Pulmonary artery endothelial cell (primary cell): ENCODE results near the gene SKP2. TPM values are rescaled to one million over a fixed set of nuclear protein-coding genes. Genes with fewer than 3 reads are reported as not detected.
A peak's percentile ranks its signal among the peaks of the same experiment; 100 is the strongest.
"Not testable (repeated sequence)": the region's sequence is repeated elsewhere in the genome, so short reads cannot be mapped to it uniquely, and the experiment has no call there.

Source experiments
- DNase-seq: peaks from one replicate; pipeline ENCODE4 v3.0.0-alpha.2; 2011; ENCODE audit warnings: low read depth, low spot score
- total RNA-seq: library from RNA; depleted of rRNA; stranded (reverse); fragments of >200 nt; gene quantifications from 2 replicates; pipeline ENCODE4 v1.2.3, GENCODE V29; 2014

The SKP2 gene
- total RNA-seq, 1 donor from 2014 or later = 23.9 TPM

DNA sequence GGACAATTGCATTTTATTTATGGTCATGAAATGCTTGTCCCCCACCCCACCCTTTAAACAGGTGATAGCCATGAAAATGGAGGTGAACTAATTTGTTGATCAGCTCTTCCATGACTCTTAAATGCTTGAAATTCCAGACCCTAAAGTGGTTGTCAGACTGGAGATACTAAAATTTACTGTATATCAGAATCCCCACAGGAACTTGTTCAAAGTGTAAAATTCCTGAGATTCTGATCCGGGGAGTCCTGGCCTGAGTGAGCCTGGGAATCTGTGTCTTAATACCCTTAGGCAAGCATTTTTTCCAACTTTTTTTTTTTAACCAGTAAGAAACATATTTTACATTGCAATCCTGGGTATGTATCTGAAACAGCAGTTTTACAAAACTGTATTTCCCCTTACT is 4.7 kb downstream of the SKP2 start:
- DNase-seq = no peak

DNA sequence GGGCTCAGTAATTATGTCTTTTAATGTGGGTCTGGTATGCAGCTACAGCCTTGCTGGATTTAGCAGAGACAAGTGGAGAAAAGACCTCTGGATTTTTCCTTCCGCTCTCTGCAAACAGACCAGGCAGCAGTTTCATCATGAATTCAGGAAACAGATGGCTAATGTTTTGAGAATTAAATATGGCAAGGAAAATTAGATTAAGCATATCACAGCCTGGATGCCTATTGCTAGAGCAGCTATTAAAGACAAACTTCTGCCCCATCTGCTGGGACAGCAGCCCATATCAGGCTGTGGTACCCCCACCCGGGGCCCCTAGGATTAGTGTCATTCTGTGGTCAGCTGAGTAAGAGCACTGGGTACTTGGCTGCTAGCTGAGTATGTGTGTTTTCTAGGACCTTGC is 6.2 kb downstream of the SKP2 start:
- DNase-seq = no peak

DNA sequence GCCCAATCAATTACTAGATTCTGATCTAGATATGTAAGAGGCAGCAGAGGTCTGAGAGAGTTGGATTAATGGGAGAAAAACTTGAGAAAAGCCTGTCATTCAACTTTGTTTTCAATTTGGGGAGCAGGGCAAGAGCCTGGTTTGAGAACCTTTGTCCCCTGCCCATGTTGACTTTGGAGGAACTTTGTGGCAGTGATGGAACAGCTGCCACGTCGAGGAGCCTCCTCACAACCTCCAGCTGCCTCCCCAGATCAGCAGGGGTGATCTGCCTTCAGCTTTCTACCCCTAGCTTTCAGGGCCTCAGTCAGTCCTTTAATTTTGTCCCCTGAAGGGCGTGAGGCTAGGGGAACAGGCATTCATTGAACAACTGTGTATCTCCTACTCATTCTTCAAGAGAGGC is 8.7 kb downstream of the SKP2 start:
- no peak for DNase-seq

GRCh38 chr5:36161361-36161760 is 9.4 kb downstream of the SKP2 start:
- no peak for DNase-seq

GRCh38 chr5:36162810-36163486 is 11.0 kb downstream of the SKP2 start:
- no peak for DNase-seq

DNA sequence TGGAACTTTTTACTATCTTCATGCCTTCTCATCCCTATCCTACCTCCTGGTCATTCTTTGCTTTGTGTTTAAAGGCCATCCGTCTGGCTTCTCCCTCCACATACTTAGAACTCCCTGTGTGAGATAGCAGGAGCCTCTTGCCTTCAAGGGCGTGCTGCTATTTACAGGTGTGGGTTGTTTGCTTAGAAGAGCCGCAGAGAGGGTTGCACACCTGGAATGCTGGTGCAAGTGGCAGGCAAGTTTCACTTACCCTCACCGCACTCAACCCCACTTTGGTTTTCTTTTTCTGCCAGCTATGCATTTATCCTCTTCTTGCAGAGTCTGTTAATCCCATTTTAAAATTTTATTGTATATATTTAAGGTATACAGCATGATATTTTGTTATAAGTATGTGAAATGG is 12.6 kb downstream of the SKP2 start:
- no peak for DNase-seq

- no peak for DNase-seq
Measured at GRCh38 chr5:36168737-36169136, 16.8 kb downstream of the SKP2 start.

GRCh38 chr5:36170832-36171424 is 19.0 kb downstream of the SKP2 start:
- DNase-seq = no peak

- no peak for DNase-seq
Measured at GRCh38 chr5:36172599-36172998, 20.7 kb downstream of the SKP2 start.

DNA sequence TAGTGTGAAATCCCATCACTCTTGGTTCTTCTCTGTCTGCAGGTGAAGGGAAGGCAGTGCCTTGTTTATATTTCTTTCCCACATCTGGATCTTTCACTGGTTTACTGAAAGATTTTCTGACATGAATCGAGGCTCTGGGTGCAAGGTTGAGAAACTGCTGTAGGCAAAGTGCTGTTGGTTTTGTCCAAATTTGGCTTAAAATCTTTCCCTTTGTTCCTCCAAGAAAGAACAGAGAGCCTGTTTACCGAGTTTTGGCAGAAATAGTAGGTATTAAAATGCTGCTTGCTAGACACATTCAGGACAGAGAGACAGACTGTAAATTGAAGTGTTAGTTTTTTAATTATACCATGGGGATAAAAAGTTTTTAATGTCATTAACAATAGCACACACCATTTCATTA is 21.5 kb downstream of the SKP2 start:
- no peak for DNase-seq

GRCh38 chr5:36174119-36174518 is 22.2 kb downstream of the SKP2 start:
- no peak for DNase-seq

- no peak for DNase-seq
Measured at GRCh38 chr5:36175043-36175442, 23.1 kb downstream of the SKP2 start.

DNA sequence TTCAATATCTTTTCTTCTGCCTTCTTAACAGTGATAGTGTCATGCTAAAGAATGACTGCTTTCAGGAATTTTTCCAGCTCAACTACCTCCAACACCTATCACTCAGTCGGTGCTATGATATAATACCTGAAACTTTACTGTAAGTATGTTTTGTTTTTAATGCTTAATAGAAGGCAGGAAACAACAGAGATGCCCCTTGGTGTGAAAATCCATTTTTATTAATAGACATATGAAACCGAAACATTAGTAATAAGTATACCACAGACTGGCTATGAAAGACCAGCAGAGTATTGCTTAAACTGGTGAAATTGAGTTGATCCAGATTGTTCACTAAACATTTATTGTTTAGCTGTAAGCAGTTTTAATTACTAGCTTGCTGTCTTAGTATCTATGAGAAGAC is 25.2 kb downstream of the SKP2 start:
- DNase-seq = no peak

DNA sequence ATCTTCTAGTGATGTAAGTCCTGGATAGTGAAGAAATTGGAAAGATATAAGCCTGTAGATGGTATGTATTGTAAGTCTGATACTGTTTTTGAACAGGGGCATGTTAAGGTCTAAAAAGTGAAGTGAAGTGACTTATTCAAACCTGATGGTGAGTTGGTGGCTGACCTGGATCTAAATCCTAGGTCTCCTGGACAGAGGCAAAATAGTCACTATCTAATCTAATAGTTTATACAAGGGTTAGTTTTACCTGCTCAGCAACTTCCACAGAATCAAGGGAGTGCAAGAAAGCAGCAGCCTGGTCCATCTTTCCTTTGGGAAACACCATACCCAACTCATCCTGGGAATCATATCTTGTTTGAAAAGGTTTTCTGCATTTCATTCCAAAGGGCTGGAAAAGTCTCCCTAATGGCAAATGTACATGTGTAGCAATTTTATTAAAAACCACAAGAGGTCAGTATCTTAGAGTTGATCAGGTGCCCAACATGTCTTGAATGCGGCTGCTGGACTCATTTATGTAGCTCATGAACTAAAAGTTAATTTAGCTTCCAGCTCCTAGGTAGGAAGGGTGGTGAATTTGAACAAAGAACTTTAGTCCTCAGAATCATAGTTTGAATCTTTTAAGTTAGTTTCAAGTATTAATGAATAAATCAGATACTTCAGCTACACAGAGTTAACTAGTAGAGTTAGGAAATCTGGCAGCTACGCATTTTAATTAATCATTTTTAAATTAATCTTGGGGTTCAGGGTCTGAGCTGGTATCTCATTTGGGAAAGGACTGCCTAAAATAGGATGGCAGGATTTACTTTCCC is 26.0 kb downstream of the SKP2 start:
- DNase-seq = peak; percentile 10

- no peak for DNase-seq
Measured at GRCh38 chr5:36178524-36178890, 26.6 kb downstream of the SKP2 start.

- DNase-seq = no peak
Measured at GRCh38 chr5:36179950-36180349, 28.0 kb downstream of the SKP2 start.

DNA sequence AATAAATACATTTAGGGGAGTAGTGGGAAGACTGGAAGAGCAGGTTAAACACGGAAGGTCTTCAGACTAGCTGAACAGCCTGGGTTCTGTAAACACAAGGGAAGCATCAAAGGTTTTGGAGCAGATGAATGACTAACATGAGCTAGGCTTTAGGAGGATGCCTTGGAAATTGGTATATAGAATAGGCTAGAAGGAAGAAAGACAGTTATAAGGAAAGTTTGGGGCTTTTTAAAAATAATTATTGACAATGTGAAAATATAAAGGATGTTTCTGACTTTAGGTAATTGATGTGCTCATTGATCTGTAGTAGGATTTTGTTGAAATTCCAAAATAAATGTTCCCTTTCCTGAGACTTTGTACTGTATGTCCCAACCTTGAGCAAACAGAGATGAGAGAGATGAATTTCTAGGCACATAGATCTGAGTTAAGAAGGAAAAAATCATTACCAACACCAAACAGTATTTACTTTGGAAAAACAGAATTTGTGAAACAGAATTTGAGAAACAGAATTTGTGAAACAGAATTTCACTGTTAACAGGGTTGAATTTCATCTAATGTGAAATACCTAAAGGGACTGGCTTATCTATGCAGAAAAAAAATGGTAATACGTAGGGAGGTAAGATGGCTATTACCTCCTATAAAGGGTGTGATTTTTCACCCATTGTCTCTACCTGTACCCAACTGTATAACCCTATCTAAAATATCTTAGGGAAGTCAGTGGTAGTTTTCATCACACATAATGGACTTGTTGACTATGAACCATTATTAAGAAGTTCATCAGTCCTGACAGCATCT is 28.8 kb downstream of the SKP2 start:
- no peak for DNase-seq

DNA sequence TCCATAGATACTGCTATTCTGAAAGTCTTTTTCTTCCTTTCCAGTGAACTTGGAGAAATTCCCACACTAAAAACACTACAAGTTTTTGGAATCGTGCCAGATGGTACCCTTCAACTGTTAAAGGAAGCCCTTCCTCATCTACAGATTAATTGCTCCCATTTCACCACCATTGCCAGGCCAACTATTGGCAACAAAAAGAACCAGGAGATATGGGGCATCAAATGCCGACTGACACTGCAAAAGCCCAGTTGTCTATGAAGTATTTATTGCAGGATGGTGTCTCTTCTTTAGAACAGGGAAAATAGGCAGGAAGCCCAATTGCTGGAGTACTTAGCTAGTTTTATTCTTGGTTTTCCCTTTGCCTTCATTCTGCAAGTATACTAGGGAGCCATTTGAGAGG is 29.9 kb downstream of the SKP2 start:
- DNase-seq = no peak

DNA sequence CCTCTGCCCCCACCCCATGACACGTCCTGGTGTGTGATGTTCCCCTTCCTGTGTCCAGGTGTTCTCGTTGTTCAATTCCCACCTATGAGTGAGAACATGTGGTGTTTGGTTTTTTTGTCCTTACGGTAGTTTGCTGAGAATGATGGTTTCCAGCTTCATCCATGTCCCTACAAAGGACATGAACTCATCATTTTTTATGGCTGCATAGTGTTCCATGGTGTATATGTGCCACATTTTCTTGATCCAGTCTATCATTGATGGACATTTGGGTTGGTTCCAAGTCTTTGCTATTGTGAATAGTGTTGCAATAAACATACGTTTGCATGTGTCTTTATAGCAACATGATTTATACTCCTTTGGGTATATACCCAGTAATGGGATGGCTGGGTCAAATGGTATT is 32.5 kb downstream of the SKP2 start:
- not testable (repeated sequence) for DNase-seq

- no peak for DNase-seq
Measured at GRCh38 chr5:36193746-36194145, 41.8 kb downstream of the SKP2 start.

- no peak for DNase-seq
Measured at GRCh38 chr5:36198281-36198680, 46.4 kb downstream of the SKP2 start.

DNA sequence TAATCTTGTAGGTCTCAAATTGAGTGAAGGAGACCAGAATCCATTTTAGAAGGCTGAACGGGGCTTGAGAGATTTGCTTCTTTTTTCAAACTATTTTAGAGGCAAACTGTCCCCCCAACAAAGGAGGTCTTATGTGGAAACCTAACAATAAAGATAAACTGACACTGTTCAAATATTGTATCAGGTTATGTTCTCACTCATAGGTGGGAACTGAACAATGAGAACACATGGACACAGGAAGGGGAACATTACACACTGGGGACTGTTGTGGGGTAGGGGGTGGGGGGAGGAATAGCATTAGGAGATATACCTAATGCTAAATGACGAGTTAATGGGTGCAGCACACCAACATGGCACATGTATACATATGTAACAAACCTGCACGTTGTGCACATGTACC is 46.9 kb downstream of the SKP2 start:
- DNase-seq = not testable (repeated sequence)
